HG02938 (cell line): Measurements from ENCODE around the gene AXIN2.
"Not testable (repeated sequence)": the region's sequence is repeated elsewhere in the genome, so short reads cannot be mapped to it uniquely, and the experiment has no call there.

ENCODE experiments used
- ATAC-seq: cut with Tn5 transposase; IDR thresholded peaks from one replicate; pipeline ENCODE4 v1.9.1; 2021; ENCODE audit warnings: mild to moderate bottlenecking, moderate library complexity; ENCODE audit not compliant: unreplicated experiment

Gene AXIN2

GRCh38 chr17:65537845-65538674 is 23.4 kb downstream of the AXIN2 start:
- ATAC-seq = no peak

- no peak for ATAC-seq
Measured at GRCh38 chr17:65537343-65537844, 24.1 kb downstream of the AXIN2 start.

GRCh38 chr17:65536573-65537342 is 24.7 kb downstream of the AXIN2 start:
- no peak for ATAC-seq

GRCh38 chr17:65535777-65536572 is 25.5 kb downstream of the AXIN2 start:
- ATAC-seq = no peak

GRCh38 chr17:65533852-65534457 is 27.5 kb downstream of the AXIN2 start:
- no peak for ATAC-seq

- ATAC-seq = no peak
Measured at GRCh38 chr17:65533056-65533745, 28.2 kb downstream of the AXIN2 start.

- ATAC-seq = no peak
Measured at GRCh38 chr17:65532101-65532890, 29.2 kb downstream of the AXIN2 start.

GRCh38 chr17:65531256-65532100 is 30.0 kb downstream of the AXIN2 start:
- ATAC-seq = no peak

- ATAC-seq = no peak
Measured at GRCh38 chr17:65530523-65531255, 30.8 kb downstream of the AXIN2 start.

GRCh38 chr17:65529761-65530522 is 31.5 kb downstream of the AXIN2 start:
- ATAC-seq = no peak

GRCh38 chr17:65529040-65529633 is 32.3 kb downstream of the AXIN2 start:
- no peak for ATAC-seq

GRCh38 chr17:65527857-65528591 is 33.4 kb downstream of the AXIN2 start:
- no peak for ATAC-seq

GRCh38 chr17:65527381-65527780 is 34.1 kb downstream of the AXIN2 start:
- no peak for ATAC-seq

- ATAC-seq = not testable (repeated sequence)
Measured at GRCh38 chr17:65526854-65527253, 34.6 kb downstream of the AXIN2 start.

- ATAC-seq = no peak
Measured at GRCh38 chr17:65523853-65524664, 37.4 kb downstream of the AXIN2 start.
